HS-27A (cell line): ENCODE results near the gene NFIL3.

ENCODE experiments used
- DNase-seq: peaks from one replicate; pipeline ENCODE4 v3.0.0-alpha.2; 2012; ENCODE audit warnings: low read depth, missing footprints

Gene NFIL3

GRCh38 chr9:91421971-91422757 lies 1.5 kb downstream of the NFIL3 start:
- DNase-seq: no peak

GRCh38 chr9:91421128-91421765 lies 2.4 kb downstream of the NFIL3 start:
- DNase-seq: no peak

GRCh38 chr9:91420501-91421127 lies 3.0 kb downstream of the NFIL3 start:
- DNase-seq: no peak

GRCh38 chr9:91419222-91420191 lies 4.1 kb downstream of the NFIL3 start:
- no peak for DNase-seq

- DNase-seq: no peak
Observed at GRCh38 chr9:91418215-91418610, 5.4 kb downstream of the NFIL3 start.

GRCh38 chr9:91417602-91418214 lies 5.9 kb downstream of the NFIL3 start:
- no peak for DNase-seq

- no peak for DNase-seq
Observed at GRCh38 chr9:91416096-91416712, 7.4 kb downstream of the NFIL3 start.

GRCh38 chr9:91415290-91415689 lies 8.3 kb downstream of the NFIL3 start:
- DNase-seq: no peak

GRCh38 chr9:91412941-91413340 lies 10.7 kb downstream of the NFIL3 start:
- no peak for DNase-seq

GRCh38 chr9:91411096-91411771 lies 12.4 kb downstream of the NFIL3 start:
- no peak for DNase-seq

GRCh38 chr9:91410161-91410560 lies 13.5 kb downstream of the NFIL3 start:
- no peak for DNase-seq

- no peak for DNase-seq
Observed at GRCh38 chr9:91408475-91408874, 15.2 kb downstream of the NFIL3 start.

GRCh38 chr9:91407580-91408318 lies 15.9 kb downstream of the NFIL3 start:
- no peak for DNase-seq

- DNase-seq: no peak
Observed at GRCh38 chr9:91405343-91406077, 18.1 kb downstream of the NFIL3 start.

- DNase-seq: no peak
Observed at GRCh38 chr9:91403665-91404543, 19.7 kb downstream of the NFIL3 start.

- no peak for DNase-seq
Observed at GRCh38 chr9:91398926-91399325, 24.7 kb downstream of the NFIL3 start.

- peak; percentile 79 for DNase-seq
Observed at GRCh38 chr9:91395553-91396471, 27.8 kb downstream of the NFIL3 start.
